ENCODE data around the gene COL18A1. TPM values are rescaled to one million over a fixed set of nuclear protein-coding genes. Genes with fewer than 3 reads are reported as not detected.
"Not testable (repeated sequence)": the region's sequence is repeated elsewhere in the genome, so short reads cannot be mapped to it uniquely, and the experiment has no call there.

The COL18A1 gene
- total RNA-seq, 1 experiment from 2014 or later: 8.4 TPM

DNA sequence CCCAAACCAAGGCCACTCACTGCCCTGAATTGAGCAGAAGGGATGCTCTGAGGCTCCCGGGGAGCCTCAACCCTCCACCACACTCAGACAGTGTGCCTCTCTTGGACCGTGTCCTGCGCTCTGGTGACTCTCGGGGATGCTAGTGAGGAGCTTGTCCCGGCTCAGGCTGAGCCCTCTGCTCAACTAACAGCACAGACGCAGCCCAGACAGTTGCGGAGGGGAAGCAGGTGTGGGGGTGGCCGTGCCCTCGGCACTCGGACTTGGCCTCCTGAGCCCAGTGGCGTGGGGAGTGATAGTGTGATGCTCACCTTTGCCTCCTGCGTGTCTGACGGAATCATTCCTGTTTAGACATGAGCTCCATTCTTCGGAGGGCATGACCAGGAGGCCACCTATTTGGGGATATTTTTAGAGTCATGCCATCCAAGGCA is 152.7 kb downstream of the COL18A1 start:
- no peak for DNase-seq (ENCODE audit: low spot score)

DNA sequence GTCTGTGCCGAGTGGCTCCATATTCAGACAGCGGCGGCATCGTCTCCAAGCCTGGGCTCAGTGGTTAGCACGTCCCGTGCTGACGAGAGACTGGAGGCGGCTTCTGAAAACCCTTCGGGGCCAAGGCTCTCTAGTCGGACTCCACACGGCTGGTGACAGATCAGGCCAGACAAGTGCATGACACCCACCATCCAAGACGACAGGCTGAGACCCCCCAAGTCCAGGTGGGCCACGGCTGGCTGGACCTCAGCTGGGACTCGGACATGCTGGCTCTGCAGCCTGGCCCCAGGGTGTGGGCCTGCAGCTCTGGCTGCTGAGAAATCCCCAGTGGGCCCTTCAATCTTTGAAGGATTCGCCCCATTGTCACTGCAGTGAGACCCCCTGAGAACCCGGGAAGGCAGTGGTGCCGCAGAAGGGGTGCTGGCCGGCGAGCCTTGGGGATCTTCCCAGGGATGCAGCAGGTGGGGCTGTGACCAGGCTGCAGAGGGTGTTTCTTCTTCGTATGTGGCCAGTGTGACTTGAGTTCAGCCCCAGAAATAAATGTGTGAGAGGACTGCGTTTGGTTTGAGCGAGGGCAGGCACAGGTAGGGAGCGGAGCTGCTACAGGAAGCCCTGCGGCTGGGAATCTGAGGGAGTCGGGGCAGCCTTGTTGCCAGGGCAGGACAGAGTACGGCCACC is 153.2 kb downstream of the COL18A1 start:
- DNase-seq (ENCODE audit: low spot score): no peak

- no peak for DNase-seq (ENCODE audit: low spot score)
These were observed 154.5 kb downstream of the COL18A1 start for GRCh38 chr21:45559216-45560105.

DNA sequence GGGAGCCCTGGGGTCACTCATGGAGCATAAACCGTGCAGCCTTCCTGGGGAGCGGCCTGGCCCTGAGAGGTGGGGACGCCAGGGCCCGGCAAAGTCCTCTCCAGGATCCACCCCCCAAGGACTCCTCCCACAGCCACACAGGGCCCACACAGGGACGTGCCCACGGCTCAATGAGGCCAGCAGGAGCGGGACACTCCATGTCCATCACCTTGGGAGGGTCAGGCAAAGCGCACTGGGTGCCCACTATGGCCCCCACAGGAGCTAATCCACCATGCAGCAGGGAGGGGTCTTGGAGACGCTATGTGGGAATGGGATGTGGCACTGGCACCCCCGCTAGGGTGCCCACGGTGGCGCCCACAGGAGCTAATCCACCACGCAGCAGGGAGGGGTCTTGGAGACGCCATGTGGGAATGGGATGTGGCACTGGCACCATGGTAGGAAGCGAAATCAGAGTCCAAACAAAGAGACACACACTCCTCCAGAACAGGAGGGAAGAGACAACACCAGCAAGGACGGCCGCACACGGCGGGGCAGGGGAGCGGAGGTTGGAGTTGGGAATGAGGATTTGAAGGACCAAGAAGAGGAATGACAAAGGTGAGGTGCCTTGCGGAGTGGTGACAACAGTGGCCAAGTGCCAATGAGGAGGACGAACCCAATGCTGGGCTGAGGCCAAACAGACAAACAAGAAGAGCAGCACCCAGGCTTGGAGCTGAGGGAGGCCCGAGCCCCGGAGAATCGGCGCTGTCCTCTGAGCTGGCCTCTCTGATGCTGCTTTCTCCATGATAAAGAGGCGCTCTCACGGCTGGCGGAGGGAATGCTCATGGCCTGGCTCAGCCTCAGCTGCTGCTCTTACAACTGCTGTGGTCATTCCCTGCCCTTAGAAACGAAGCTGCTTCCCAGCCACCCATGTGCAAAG is 155.4 kb downstream of the COL18A1 start:
- no peak for DNase-seq (ENCODE audit: low spot score)

GRCh38 chr21:45561241-45561640 is 156.3 kb downstream of the COL18A1 start:
- DNase-seq (ENCODE audit: low spot score): not testable (repeated sequence)

DNA sequence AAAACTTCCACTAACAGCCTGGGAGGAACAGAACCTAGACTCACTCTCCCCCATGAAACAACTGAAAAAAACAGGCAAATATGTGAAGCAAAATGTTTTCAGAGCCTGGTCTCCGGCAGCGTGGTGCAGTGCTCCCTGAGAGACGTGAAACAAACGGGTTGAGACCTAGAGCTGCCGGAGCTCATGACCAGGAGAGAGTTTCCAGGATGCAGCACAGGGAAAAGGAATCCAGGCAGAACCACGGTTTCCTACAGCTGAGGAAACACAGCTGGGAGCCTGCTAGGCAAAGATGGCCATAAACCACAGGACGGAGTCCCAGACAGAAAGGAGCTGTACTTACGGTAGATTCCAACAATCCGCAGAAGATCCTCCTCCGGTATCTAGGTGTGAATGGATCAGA is 157.4 kb downstream of the COL18A1 start:
- DNase-seq (ENCODE audit: low spot score): no peak

DNA sequence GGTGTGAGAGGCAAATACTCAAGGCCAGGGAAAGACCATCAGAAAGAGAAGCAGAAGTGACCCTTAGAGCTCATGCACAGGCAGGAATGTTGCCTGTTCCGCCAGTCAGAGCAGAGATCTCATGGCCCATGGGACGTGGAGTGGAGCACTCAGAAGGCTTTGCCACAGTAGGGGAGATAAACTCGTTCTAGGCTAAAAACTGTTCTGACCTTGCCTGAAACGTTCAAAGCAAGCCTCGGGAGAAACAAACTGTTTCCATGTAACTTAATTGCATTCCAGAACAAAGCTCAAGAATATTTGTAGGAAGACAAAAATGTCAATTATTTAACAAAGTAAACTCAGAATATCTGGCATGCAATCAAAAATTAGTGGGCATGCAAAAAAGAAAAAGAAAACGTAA is 158.0 kb downstream of the COL18A1 start:
- DNase-seq (ENCODE audit: low spot score): no peak

Other genes starting within 250 kb of the COL18A1 start
- gene POFUT2, start 117.3 kb upstream of the COL18A1 start, total RNA-seq (2014; rRNA removed; shearing (Covaris generic)): 27.7 and 28.7 TPM in 2 replicates
- 16.3 and 18.2 TPM in 2 replicates for gene SLC19A1, start 137.3 kb downstream of the COL18A1 start, total RNA-seq (2014; rRNA removed; shearing (Covaris generic))
- gene PCBP3, start 238.6 kb downstream of the COL18A1 start, total RNA-seq (2014; rRNA removed; shearing (Covaris generic)): 6.1 and 10.2 TPM in 2 replicates

Measured in H4 (cell line).